Testis (tissue), 3 donors: ENCODE data around the gene ATP2B2. TPM values are rescaled to one million over a fixed set of nuclear protein-coding genes. Genes with fewer than 3 reads are reported as not detected.

Experiments
- DNase-seq: peaks from one replicate; pipeline ENCODE4 v3.0.0-alpha.2; 2019
- H3K27ac ChIP-seq, 2 donors: fragments of 200-600 bp; sonication (generic); one replicate each; pipeline ENCODE4 v1.5.1; 2019
- H3K27me3 ChIP-seq: fragments of 200-600 bp; sonication (generic); one replicate; pipeline ENCODE4 v1.5.1; 2019
- H3K36me3 ChIP-seq: fragments of 200-600 bp; sonication (generic); one replicate; pipeline ENCODE4 v1.5.1; 2017; ENCODE audit warnings: low read depth; ENCODE audit errors: missing control alignments
- H3K4me1 ChIP-seq: fragments of 200-600 bp; sonication (generic); one replicate; pipeline ENCODE4 v1.5.1; 2019
- H3K4me3 ChIP-seq, 2 donors: fragments of 200-600 bp; sonication (generic); one replicate each; pipeline ENCODE4 v1.5.1; 2017 to 2019
- H3K9me3 ChIP-seq: fragments of 200-600 bp; sonication (generic); one replicate; pipeline ENCODE4 v1.5.1; 2017
- POLR2A ChIP-seq: fragments of 450-650 bp; IDR thresholded peaks from one replicate; pipeline ENCODE4 v1.6.1; 2017; ENCODE audit warnings: antibody characterized with exemption, mild to moderate bottlenecking, moderate library complexity
- WGBS, 2 donors: methylation state at CpG; one replicate each; pipeline ENCODE4 v1.1.5; 2018; 5-methylcytosine and 5-hydroxymethylcytosine counted together
- intact Hi-C: fragments of 100-400 bp; cut with DNase I; formaldehyde crosslinking; loops from one replicate; pipeline ENCODE4 v1.15.1; 2023; ENCODE audit warnings: low total_unique reads
- polyA plus RNA-seq: library from polyadenylated mRNA; stranded (reverse); fragments of 350-450 nt; fragmentation: Illumina TruSeq; extraction: RNeasy Lipid Tissue Mini Kit (QIAGEN cat#74804); gene quantifications from one replicate; pipeline ENCODE4 v1.2.3, GENCODE V29; 2014; ENCODE audit warnings: low read depth, low replicate concordance; ENCODE audit not compliant: insufficient read depth
- total RNA-seq, 2 donors: library from RNA; depleted of rRNA; stranded (reverse); fragments of >200 nt; gene quantifications; one replicate each; pipeline ENCODE4 v1.2.3, GENCODE V29; 2016
- TF ChIP-seq, protein P1 (sequence below), 3 experiments: fragments of 450-650 bp in 2 of 3; fragments of 200-600 bp in 1 of 3; sonication (generic) in 1 of 3; IDR thresholded peaks; one replicate each; pipeline ENCODE4 v1.5.1; 2016 to 2019; ENCODE audit warnings: antibody characterized with exemption in 3 of 3, mild to moderate bottlenecking in 2 of 3, moderate library complexity in 1 of 3

Gene ATP2B2
- total and polyA plus RNA-seq, 3 donors from 2014 or later, result 1.1 to 2.9 (median 1.8) TPM

DNA sequence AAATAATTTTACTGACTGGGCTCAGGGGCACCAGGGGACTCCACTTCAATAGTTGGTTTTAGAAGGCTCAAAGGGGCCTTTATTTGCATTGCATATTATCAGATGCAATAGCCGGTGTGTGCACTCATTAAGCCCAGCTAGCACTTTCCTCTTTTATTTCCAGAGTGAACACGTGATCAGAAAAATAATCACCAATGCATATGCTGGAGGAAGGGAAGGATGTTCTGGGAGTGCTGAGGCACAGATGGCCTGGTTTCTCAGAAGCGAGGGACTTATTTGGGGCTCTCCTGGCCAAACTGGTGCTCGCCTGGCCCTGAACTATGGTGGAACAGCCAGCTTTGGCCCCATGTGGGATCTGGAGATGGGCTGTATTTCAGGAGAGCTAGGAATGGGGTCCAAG, 124.0 kb downstream of the ATP2B2 start:
- no peak for DNase-seq
- intact Hi-C loops, result no loop called here
- Histone ChIP-seq H3K36me3 (no peaks in the 10 kb centered on the region), H3K27ac (no peak overlapping the region), H3K4me1 (no peaks in the 10 kb centered on the region), H3K9me3 (no peaks in the 10 kb centered on the region), H3K27me3 (no peaks in the 10 kb centered on the region), H3K4me3 (no peak overlapping the region)
- 62 to 73% methylated on average over 4 of the region's 4 CpGs for WGBS, 2 donors
- no peak for TF ChIP-seq POLR2A
- TF ChIP-seq, protein P1, sequence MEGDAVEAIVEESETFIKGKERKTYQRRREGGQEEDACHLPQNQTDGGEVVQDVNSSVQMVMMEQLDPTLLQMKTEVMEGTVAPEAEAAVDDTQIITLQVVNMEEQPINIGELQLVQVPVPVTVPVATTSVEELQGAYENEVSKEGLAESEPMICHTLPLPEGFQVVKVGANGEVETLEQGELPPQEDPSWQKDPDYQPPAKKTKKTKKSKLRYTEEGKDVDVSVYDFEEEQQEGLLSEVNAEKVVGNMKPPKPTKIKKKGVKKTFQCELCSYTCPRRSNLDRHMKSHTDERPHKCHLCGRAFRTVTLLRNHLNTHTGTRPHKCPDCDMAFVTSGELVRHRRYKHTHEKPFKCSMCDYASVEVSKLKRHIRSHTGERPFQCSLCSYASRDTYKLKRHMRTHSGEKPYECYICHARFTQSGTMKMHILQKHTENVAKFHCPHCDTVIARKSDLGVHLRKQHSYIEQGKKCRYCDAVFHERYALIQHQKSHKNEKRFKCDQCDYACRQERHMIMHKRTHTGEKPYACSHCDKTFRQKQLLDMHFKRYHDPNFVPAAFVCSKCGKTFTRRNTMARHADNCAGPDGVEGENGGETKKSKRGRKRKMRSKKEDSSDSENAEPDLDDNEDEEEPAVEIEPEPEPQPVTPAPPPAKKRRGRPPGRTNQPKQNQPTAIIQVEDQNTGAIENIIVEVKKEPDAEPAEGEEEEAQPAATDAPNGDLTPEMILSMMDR (IDR thresholded peaks at IDR 0.05), result no peak

DNA sequence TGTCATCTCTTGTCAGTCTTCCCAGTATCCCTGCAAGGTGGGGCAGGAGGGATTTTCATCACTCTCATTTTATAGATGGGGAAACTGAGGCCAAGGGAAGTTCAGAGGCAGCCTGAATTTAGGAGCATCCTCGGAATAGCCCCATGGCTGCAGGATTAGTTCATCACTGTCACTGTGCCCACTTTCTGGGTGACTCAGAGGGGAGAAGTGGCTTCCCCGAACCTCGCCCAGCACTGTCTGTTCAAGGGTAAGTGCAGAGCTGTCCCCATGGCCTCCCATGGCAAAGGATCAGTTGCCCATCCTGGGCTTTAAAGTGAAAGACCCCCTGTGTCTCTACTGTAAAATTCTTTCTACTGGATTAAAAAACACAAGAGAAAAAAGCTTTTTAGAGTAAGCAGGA, 124.5 kb downstream of the ATP2B2 start:
- H3K27ac ChIP-seq, result no peak overlapping the region
- no peaks in the 10 kb centered on the region for H3K9me3 ChIP-seq
- 78 to 90% methylated on average over 2 to 3 of the region's 3 CpGs for WGBS, 2 donors
- no peak for TF ChIP-seq POLR2A
- TF ChIP-seq, protein P1 (IDR thresholded peaks at IDR 0.05), result no peak
- no peak overlapping the region for H3K4me3 ChIP-seq
- intact Hi-C loops, result no loop called here
- H3K4me1 ChIP-seq, result no peaks in the 10 kb centered on the region
- no peak for DNase-seq
- H3K27me3 ChIP-seq, result no peaks in the 10 kb centered on the region
- H3K36me3 ChIP-seq, result no peaks in the 10 kb centered on the region

DNA sequence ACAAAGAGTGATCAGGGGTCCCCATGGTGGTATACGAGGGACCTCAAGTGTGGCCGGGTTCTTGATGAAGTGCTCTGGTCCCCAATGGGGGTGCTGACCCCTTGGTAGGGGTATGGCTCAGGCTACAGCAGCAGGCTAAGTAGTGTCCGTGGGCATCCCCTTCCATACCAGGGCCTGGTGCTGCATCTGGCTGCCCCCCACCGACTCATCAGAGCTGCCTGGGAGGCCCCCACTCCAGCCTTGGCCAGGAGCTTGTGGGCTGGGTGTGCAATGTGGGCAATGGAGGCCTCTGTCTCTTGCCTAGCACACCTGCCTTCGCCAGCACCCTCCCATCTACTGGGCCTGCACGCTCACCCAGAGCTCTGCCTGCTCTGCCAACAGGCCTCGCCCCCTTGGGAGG, 125.4 kb downstream of the ATP2B2 start:
- DNase-seq, result no peak
- H3K4me1 ChIP-seq, result no peaks in the 10 kb centered on the region
- 92 to 93% methylated on average over 5 to 7 of the region's 7 CpGs for WGBS, 2 donors
- H3K27ac ChIP-seq, result no peak overlapping the region
- no peaks in the 10 kb centered on the region for H3K9me3 ChIP-seq
- H3K27me3 ChIP-seq, result no peaks in the 10 kb centered on the region
- intact Hi-C loops, result no loop called here
- no peak overlapping the region for H3K4me3 ChIP-seq
- TF ChIP-seq, protein P1 (IDR thresholded peaks at IDR 0.05), result no peak
- TF ChIP-seq POLR2A, result no peak
- no peaks in the 10 kb centered on the region for H3K36me3 ChIP-seq

GRCh38 chr3:10379161-10379560, 126.2 kb downstream of the ATP2B2 start:
- intact Hi-C loops, result no loop called here
- 71 to 73% methylated on average over 15 of the region's 15 CpGs for WGBS, 2 donors
- Histone ChIP-seq H3K27ac (no peak overlapping the region), H3K36me3 (no peaks in the 10 kb centered on the region), H3K27me3 (no peaks in the 10 kb centered on the region), H3K4me1 (no peaks in the 10 kb centered on the region), H3K4me3 (no peak overlapping the region), H3K9me3 (no peaks in the 10 kb centered on the region)
- no peak for TF ChIP-seq POLR2A
- TF ChIP-seq, protein P1 (IDR thresholded peaks at IDR 0.05), result no peak
- DNase-seq, result no peak

DNA sequence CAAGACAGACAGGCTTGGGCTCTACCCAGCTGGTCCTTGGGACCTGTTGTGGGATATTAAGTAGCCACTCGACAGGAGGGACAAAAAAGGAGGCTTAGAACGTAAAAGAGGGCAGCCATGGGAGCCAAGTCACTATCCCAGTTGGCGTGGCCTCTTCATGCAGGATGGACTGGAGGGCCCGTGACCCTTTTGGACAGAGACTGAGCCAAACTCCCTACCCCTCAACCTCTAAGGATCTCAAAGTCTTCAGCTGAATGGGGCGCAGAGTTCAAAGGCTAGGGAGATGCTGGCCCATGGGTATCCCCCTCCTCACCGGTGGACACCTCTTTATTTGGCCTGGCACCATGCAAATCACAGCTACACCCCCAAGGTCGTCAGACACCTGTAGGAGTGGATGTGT, 126.6 kb downstream of the ATP2B2 start:
- TF ChIP-seq POLR2A, result no peak
- TF ChIP-seq, protein P1 (IDR thresholded peaks at IDR 0.05), result no peak
- Histone ChIP-seq H3K4me3 (no peak overlapping the region), H3K4me1 (no peaks in the 10 kb centered on the region), H3K36me3 (no peaks in the 10 kb centered on the region), H3K27me3 (no peaks in the 10 kb centered on the region), H3K9me3 (no peaks in the 10 kb centered on the region), H3K27ac (no peak overlapping the region)
- intact Hi-C loops, result no loop called here
- WGBS, 2 donors, result 78 to 92% methylated on average over 7 of the region's 7 CpGs
- DNase-seq, result no peak
